Measurements from ENCODE around the gene ADRA2A. TPM values are rescaled to one million over a fixed set of nuclear protein-coding genes. Genes with fewer than 3 reads are reported as not detected.

ADRA2A gene
- total and polyA plus RNA-seq, 7 experiments from 2014 or later = 0.22 TPM; not detected in 6

- H3K27me3 ChIP-seq (ENCODE audit: control insufficient read depth in 2 of 2, insufficient read depth in 2 of 2, low read length in 2 of 2) = peaks cover 0 to 3% of the 10 kb centered on the region in 2 donors
- no peak for ATAC-seq
- DNase-seq = no peak
- Mint-ChIP-seq H3K27me3 (peaks cover 19 to 53% (median 33%) of the 10 kb centered on the region in 5 donors), H3K4me1 (no peaks in the 10 kb centered on the region), H3K36me3 (peaks cover 0 to 8% (median 4%) of the 10 kb centered on the region in 5 donors), H3K4me3 (no peak overlapping the region), H3K9me3 (peaks cover 4 to 56% (median 22%) of the 10 kb centered on the region in 11 donors), H3K27ac (no peak overlapping the region)
- H3K4me3 ChIP-seq (ENCODE audit: low read length) = no peak overlapping the region
- H3K4me1 ChIP-seq (ENCODE audit: control insufficient read depth in 2 of 2, insufficient read depth in 2 of 2, low read length in 2 of 2) = no peaks in the 10 kb centered on the region
- H3K9me3 ChIP-seq (ENCODE audit: control insufficient read depth in 2 of 3, low read length in 3 of 3) = peaks cover 0 to 4% (median 0%) of the 10 kb centered on the region in 3 experiments
- intact Hi-C loops (cut with micrococcal nuclease) = no loop called here
- no peak overlapping the region for H3K27ac ChIP-seq (ENCODE audit: low read depth, low read length)
- ChIA-PET POLR2A (no interaction called here), CTCF (no interaction called here)
- no peaks in the 10 kb centered on the region for H3K36me3 ChIP-seq (ENCODE audit: control insufficient read depth in 2 of 3, insufficient read depth in 3 of 3, low read length in 3 of 3)
These were observed 19.8 kb upstream of the ADRA2A start for GRCh38 chr10:111057006-111057405.

GRCh38 chr10:111063471-111063870, 13.4 kb upstream of the ADRA2A start:
- ChIA-PET POLR2A (no interaction called here), CTCF (no interaction called here)
- no peak for DNase-seq
- Histone ChIP-seq H3K4me1 (ENCODE audit: control insufficient read depth in 2 of 2, insufficient read depth in 2 of 2, low read length in 2 of 2) (no peaks in the 10 kb centered on the region), H3K27me3 (ENCODE audit: control insufficient read depth in 2 of 2, insufficient read depth in 2 of 2, low read length in 2 of 2) (peaks cover 0 to 6% of the 10 kb centered on the region in 2 donors), H3K36me3 (ENCODE audit: control insufficient read depth in 2 of 3, insufficient read depth in 3 of 3, low read length in 3 of 3) (no peaks in the 10 kb centered on the region), H3K27ac (ENCODE audit: low read depth, low read length) (no peak overlapping the region), H3K4me3 (ENCODE audit: low read length) (no peak overlapping the region), H3K9me3 (ENCODE audit: control insufficient read depth in 2 of 3, low read length in 3 of 3) (no peaks in the 10 kb centered on the region)
- H3K9me3 Mint-ChIP-seq = peaks cover 3 to 28% (median 12%) of the 10 kb centered on the region in 11 donors
- no peak overlapping the region for H3K4me3 Mint-ChIP-seq
- intact Hi-C loops (cut with micrococcal nuclease) = no loop called here
- H3K27me3 Mint-ChIP-seq = peaks cover 43 to 75% (median 55%) of the 10 kb centered on the region in 5 donors
- no peak overlapping the region for H3K27ac Mint-ChIP-seq
- H3K36me3 Mint-ChIP-seq = peaks cover 0 to 8% (median 5%) of the 10 kb centered on the region in 5 donors
- no peak for ATAC-seq
- H3K4me1 Mint-ChIP-seq = no peaks in the 10 kb centered on the region

- no peak for ATAC-seq
- Mint-ChIP-seq H3K9me3 (peaks cover 0 to 7% (median 3%) of the 10 kb centered on the region in 11 donors), H3K27ac (no peak overlapping the region), H3K27me3 (peaks cover 50 to 67% (median 53%) of the 10 kb centered on the region in 5 donors), H3K36me3 (peaks cover 0 to 7% (median 0%) of the 10 kb centered on the region in 5 donors), H3K4me1 (peaks cover 0 to 13% (median 5%) of the 10 kb centered on the region in 7 donors), H3K4me3 (no peak overlapping the region)
- no peak for DNase-seq
- Histone ChIP-seq H3K27ac (ENCODE audit: low read depth, low read length) (no peak overlapping the region), H3K27me3 (ENCODE audit: control insufficient read depth in 2 of 2, insufficient read depth in 2 of 2, low read length in 2 of 2) (peaks cover 4 to 16% of the 10 kb centered on the region in 2 donors), H3K9me3 (ENCODE audit: control insufficient read depth in 2 of 3, low read length in 3 of 3) (no peaks in the 10 kb centered on the region), H3K4me3 (ENCODE audit: low read length) (no peak overlapping the region), H3K4me1 (ENCODE audit: control insufficient read depth in 2 of 2, insufficient read depth in 2 of 2, low read length in 2 of 2) (peaks cover 0 to 8% of the 10 kb centered on the region in 2 donors), H3K36me3 (ENCODE audit: control insufficient read depth in 2 of 3, insufficient read depth in 3 of 3, low read length in 3 of 3) (no peaks in the 10 kb centered on the region)
- CTCF ChIA-PET = no interaction called here
- intact Hi-C loops (cut with micrococcal nuclease) = no loop called here
- POLR2A ChIA-PET = interaction anchor here (0.7 kb wide), 1 partner anchor 460 kb away, joined by 4 read pairs; no protein-coding TSS in a partner anchor
These were observed 4.6 kb upstream of the ADRA2A start for GRCh38 chr10:111072232-111072631.

- Histone ChIP-seq H3K36me3 (ENCODE audit: control insufficient read depth in 2 of 3, insufficient read depth in 3 of 3, low read length in 3 of 3) (no peaks in the 10 kb centered on the region), H3K27ac (ENCODE audit: low read depth, low read length) (no peak overlapping the region), H3K9me3 (ENCODE audit: control insufficient read depth in 2 of 3, low read length in 3 of 3) (no peaks in the 10 kb centered on the region), H3K4me3 (ENCODE audit: low read length) (peak overlapping the region; percentile 44), H3K27me3 (ENCODE audit: control insufficient read depth in 2 of 2, insufficient read depth in 2 of 2, low read length in 2 of 2) (peaks cover 0 to 21% of the 10 kb centered on the region in 2 donors), H3K4me1 (ENCODE audit: control insufficient read depth in 2 of 2, insufficient read depth in 2 of 2, low read length in 2 of 2) (peaks cover 0 to 13% of the 10 kb centered on the region in 2 donors)
- peak overlapping the region in 9 of 10 donors; percentile 24 to 85 (median 63) for H3K4me3 Mint-ChIP-seq
- intact Hi-C loops (cut with micrococcal nuclease) = loop anchor here (2.0 to 5.0 kb wide), 3 partner anchors 157 to 522 kb away; partner anchors contain the start of genes BBIP1 (in 1 of the 2) and SHOC2 (in 1 of the 2)
- peaks cover 0 to 7% (median 0%) of the 10 kb centered on the region in 5 donors for H3K36me3 Mint-ChIP-seq
- H3K9me3 Mint-ChIP-seq = peaks cover 0 to 7% (median 0%) of the 10 kb centered on the region in 11 donors
- peaks cover 5 to 20% (median 10%) of the 10 kb centered on the region in 7 donors for H3K4me1 Mint-ChIP-seq
- peaks cover 60 to 80% (median 65%) of the 10 kb centered on the region in 5 donors for H3K27me3 Mint-ChIP-seq
- CTCF ChIA-PET = no interaction called here
- ATAC-seq = no peak
- POLR2A ChIA-PET = no interaction called here
- no peak overlapping the region for H3K27ac Mint-ChIP-seq
- DNase-seq = no peak
These were observed 1.1 kb upstream of the ADRA2A start for GRCh38 chr10:111075577-111076185.

- H3K27ac ChIP-seq (ENCODE audit: low read depth, low read length) = no peak overlapping the region
- ChIA-PET CTCF (no interaction called here), POLR2A (no interaction called here)
- Mint-ChIP-seq H3K27me3 (peaks cover 57 to 76% (median 64%) of the 10 kb centered on the region in 5 donors), H3K9me3 (peaks cover 0 to 7% (median 0%) of the 10 kb centered on the region in 11 donors), H3K4me3 (peak overlapping the region; percentile 24 to 85 (median 66)), H3K27ac (no peak overlapping the region), H3K4me1 (peaks cover 5 to 20% (median 10%) of the 10 kb centered on the region in 7 donors), H3K36me3 (peaks cover 0 to 7% (median 0%) of the 10 kb centered on the region in 5 donors)
- intact Hi-C loops (cut with micrococcal nuclease) = loop anchor here (2.0 to 5.0 kb wide), 3 partner anchors 157 to 521 kb away; partner anchors contain the start of genes BBIP1 (in 1 of the 2) and SHOC2 (in 1 of the 2)
- peak overlapping the region; percentile 44 for H3K4me3 ChIP-seq (ENCODE audit: low read length)
- peak; percentile 68 for ATAC-seq
- peak in 6 of 9 donors; percentile 17 to 57 (median 30) for DNase-seq
- H3K9me3 ChIP-seq (ENCODE audit: control insufficient read depth in 2 of 3, low read length in 3 of 3) = no peaks in the 10 kb centered on the region
- no peaks in the 10 kb centered on the region for H3K36me3 ChIP-seq (ENCODE audit: control insufficient read depth in 2 of 3, insufficient read depth in 3 of 3, low read length in 3 of 3)
- H3K4me1 ChIP-seq (ENCODE audit: control insufficient read depth in 2 of 2, insufficient read depth in 2 of 2, low read length in 2 of 2) = peaks cover 0 to 13% of the 10 kb centered on the region in 2 donors
- peaks cover 0 to 21% of the 10 kb centered on the region in 2 donors for H3K27me3 ChIP-seq (ENCODE audit: control insufficient read depth in 2 of 2, insufficient read depth in 2 of 2, low read length in 2 of 2)
These were observed 593 bp upstream of the ADRA2A start for GRCh38 chr10:111076191-111076681.

- Mint-ChIP-seq H3K4me1 (peaks cover 5 to 20% (median 10%) of the 10 kb centered on the region in 7 donors), H3K36me3 (peaks cover 0 to 7% (median 0%) of the 10 kb centered on the region in 5 donors), H3K4me3 (peak overlapping the region; percentile 50 to 85 (median 70)), H3K27me3 (peaks cover 53 to 69% (median 59%) of the 10 kb centered on the region in 5 donors), H3K9me3 (peaks cover 0 to 7% (median 0%) of the 10 kb centered on the region in 11 donors), H3K27ac (no peak overlapping the region)
- ChIA-PET CTCF (interaction anchor here (0.7 kb wide), 1 partner anchor 19 kb away, joined by 3 read pairs; no protein-coding TSS in a partner anchor), POLR2A (no interaction called here)
- H3K4me1 ChIP-seq (ENCODE audit: control insufficient read depth in 2 of 2, insufficient read depth in 2 of 2, low read length in 2 of 2) = peaks cover 0 to 13% of the 10 kb centered on the region in 2 donors
- no peak overlapping the region for H3K27ac ChIP-seq (ENCODE audit: low read depth, low read length)
- ATAC-seq = no peak
- intact Hi-C loops (cut with micrococcal nuclease) = loop anchor here (2.0 to 5.0 kb wide), 3 partner anchors 159 to 520 kb away; partner anchors contain the start of genes BBIP1 (in 1 of the 2) and SHOC2 (in 1 of the 2)
- no peaks in the 10 kb centered on the region for H3K36me3 ChIP-seq (ENCODE audit: control insufficient read depth in 2 of 3, insufficient read depth in 3 of 3, low read length in 3 of 3)
- H3K9me3 ChIP-seq (ENCODE audit: control insufficient read depth in 2 of 3, low read length in 3 of 3) = no peaks in the 10 kb centered on the region
- H3K27me3 ChIP-seq (ENCODE audit: control insufficient read depth in 2 of 2, insufficient read depth in 2 of 2, low read length in 2 of 2) = peaks cover 0 to 21% of the 10 kb centered on the region in 2 donors
- peak in 1 of 9 donors; percentile 0 for DNase-seq
- H3K4me3 ChIP-seq (ENCODE audit: low read length) = no peak overlapping the region
These were observed 603 bp downstream of the ADRA2A start for GRCh38 chr10:111077479-111077784.
